A549 treated with dexamethasone at 1 μM for 4 hours (cell line): Measurements from ENCODE around the gene SERPIND1. TPM values are rescaled to one million over a fixed set of nuclear protein-coding genes. Genes with fewer than 3 reads are reported as not detected.

Source experiments
- total RNA-seq: library from RNA; stranded (reverse); fragments of 200-300 nt; extraction: Qiagen RNA extraction; gene quantifications from 5 replicates; pipeline ENCODE4 v1.2.3, GENCODE V29; 2022

SERPIND1 gene
- total RNA-seq = not detected in 5 replicates

GRCh38 chr22:20773793-20774212, at the start of gene SERPIND1:
TSS of gene SERPIND1 (plus strand) at chr22:20774113. CDS start at chr22:20779313, 5,200 bp downstream.

Other genes starting within 250 kb of the SERPIND1 start
- gene PI4KA, start 84.7 kb downstream of the SERPIND1 start, total RNA-seq = 17.2 to 23.0 TPM (median 21.6 TPM) in 5 replicates
- 14.4 to 22.1 TPM (median 19.7 TPM) in 5 replicates for gene SNAP29, start 84.9 kb downstream of the SERPIND1 start, total RNA-seq
- gene CRKL, start 143.3 kb downstream of the SERPIND1 start, total RNA-seq = 24.0 to 28.7 TPM (median 27.3 TPM) in 5 replicates
- gene AIFM3, start 193.1 kb downstream of the SERPIND1 start, total RNA-seq = 1.9 to 3.5 TPM (median 3.0 TPM) in 5 replicates
- gene LZTR1, start 208.2 kb downstream of the SERPIND1 start, total RNA-seq = 9.3 to 21.4 TPM (median 16.8 TPM) in 5 replicates
- 15.5 to 26.2 TPM (median 23.5 TPM) in 5 replicates for gene THAP7, start 228.0 kb downstream of the SERPIND1 start, total RNA-seq
- 0.50 to 0.93 TPM (median 0.72 TPM) in 5 replicates for gene P2RX6, start 241.1 kb downstream of the SERPIND1 start, total RNA-seq